ENCODE measurements around the gene DNMBP. TPM values are rescaled to one million over a fixed set of nuclear protein-coding genes. Genes with fewer than 3 reads are reported as not detected.
A peak's percentile ranks its signal among the peaks of the same experiment; 100 is the strongest.
"Not testable (repeated sequence)": the region's sequence is repeated elsewhere in the genome, so short reads cannot be mapped to it uniquely, and the experiment has no call there.

Gene DNMBP
- total RNA-seq, 1 experiment from 2014 or later, result 13.8 TPM

GRCh38 chr10:100011906-100012305 lies 2.2 kb upstream of the DNMBP start:
- not testable (repeated sequence) for H3K4me2 ChIP-seq (ENCODE audit: low read depth, low read length, poor library complexity, severe bottlenecking); H3K9ac ChIP-seq (ENCODE audit: low read length); H3K27ac ChIP-seq (ENCODE audit: low read length); DNase-seq; H3K36me3 ChIP-seq (ENCODE audit: insufficient read depth, low read length); H3K9me2 ChIP-seq (replicated peaks; ENCODE audit: insufficient read depth, low read length); H2AFZ ChIP-seq (ENCODE audit: low read length); H3K4me3 ChIP-seq (ENCODE audit: low read length); H4K20me1 ChIP-seq (ENCODE audit: insufficient read depth, low read depth, low read length); H3K9me3 ChIP-seq (ENCODE audit: low read length); H3K27me3 ChIP-seq (ENCODE audit: low read length)
- H3K4me1 ChIP-seq (ENCODE audit: low read length), result peaks cover 38% of the 10 kb centered on the region
- peaks cover 25% of the 10 kb centered on the region for H3K79me2 ChIP-seq (ENCODE audit: low read length)

GRCh38 chr10:100009283-100009792 lies 409 bp downstream of the DNMBP start:
- peak overlapping the region; percentile 95 for H3K4me3 ChIP-seq (ENCODE audit: low read length)
- peaks cover 46% of the 10 kb centered on the region for H3K4me1 ChIP-seq (ENCODE audit: low read length)
- H3K79me2 ChIP-seq (ENCODE audit: low read length), result peaks cover 51% of the 10 kb centered on the region
- no peaks in the 10 kb centered on the region for H3K9me3 ChIP-seq (ENCODE audit: low read length)
- H3K27ac ChIP-seq (ENCODE audit: low read length), result peak overlapping the region; percentile 74
- peak overlapping the region; percentile 93 for H3K9ac ChIP-seq (ENCODE audit: low read length)
- peak overlapping the region; percentile 89 for H3K4me2 ChIP-seq (ENCODE audit: low read depth, low read length, poor library complexity, severe bottlenecking)
- H4K20me1 ChIP-seq (ENCODE audit: insufficient read depth, low read depth, low read length), result no peaks in the 10 kb centered on the region; the same call in 1 of the 2 replicates
- H3K9me2 ChIP-seq (replicated peaks; ENCODE audit: insufficient read depth, low read length), result no peaks in the 10 kb centered on the region
- H3K27me3 ChIP-seq (ENCODE audit: low read length), result no peaks in the 10 kb centered on the region
- DNase-seq, result peak; percentile 59
- peak overlapping the region; percentile 51; the same call in 1 of the 2 replicates for H2AFZ ChIP-seq (ENCODE audit: low read length)
- H3K36me3 ChIP-seq (ENCODE audit: insufficient read depth, low read length), result no peaks in the 10 kb centered on the region

- Histone ChIP-seq H3K4me3 (ENCODE audit: low read length) (peak overlapping the region; percentile 95), H3K27ac (ENCODE audit: low read length) (peak overlapping the region; percentile 74), H2AFZ (ENCODE audit: low read length) (peak overlapping the region; percentile 51; the same call in 1 of the 2 replicates), H3K36me3 (ENCODE audit: insufficient read depth, low read length) (no peaks in the 10 kb centered on the region), H3K27me3 (ENCODE audit: low read length) (no peaks in the 10 kb centered on the region), H3K4me2 (ENCODE audit: low read depth, low read length, poor library complexity, severe bottlenecking) (peak overlapping the region; percentile 89), H3K79me2 (ENCODE audit: low read length) (peaks cover 55% of the 10 kb centered on the region), H3K9me3 (ENCODE audit: low read length) (no peaks in the 10 kb centered on the region), H4K20me1 (ENCODE audit: insufficient read depth, low read depth, low read length) (no peaks in the 10 kb centered on the region; the same call in 1 of the 2 replicates), H3K9ac (ENCODE audit: low read length) (peak overlapping the region; percentile 93), H3K4me1 (ENCODE audit: low read length) (peaks cover 41% of the 10 kb centered on the region), H3K9me2 (replicated peaks; ENCODE audit: insufficient read depth, low read length) (no peaks in the 10 kb centered on the region)
- no peak for DNase-seq
Observed at GRCh38 chr10:100008708-100009282, 952 bp downstream of the DNMBP start.

GRCh38 chr10:100008142-100008522 lies 1.6 kb downstream of the DNMBP start:
- Histone ChIP-seq H3K9ac (ENCODE audit: low read length) (peak overlapping the region; percentile 93), H3K36me3 (ENCODE audit: insufficient read depth, low read length) (no peaks in the 10 kb centered on the region), H3K4me1 (ENCODE audit: low read length) (peaks cover 35% of the 10 kb centered on the region), H3K27ac (ENCODE audit: low read length) (peak overlapping the region; percentile 74), H3K27me3 (ENCODE audit: low read length) (no peaks in the 10 kb centered on the region), H4K20me1 (ENCODE audit: insufficient read depth, low read depth, low read length) (no peaks in the 10 kb centered on the region; the same call in 1 of the 2 replicates), H2AFZ (ENCODE audit: low read length) (no peak overlapping the region), H3K9me2 (replicated peaks; ENCODE audit: insufficient read depth, low read length) (no peaks in the 10 kb centered on the region), H3K4me3 (ENCODE audit: low read length) (peak overlapping the region; percentile 95), H3K4me2 (ENCODE audit: low read depth, low read length, poor library complexity, severe bottlenecking) (peak overlapping the region; percentile 89), H3K79me2 (ENCODE audit: low read length) (peaks cover 61% of the 10 kb centered on the region), H3K9me3 (ENCODE audit: low read length) (no peaks in the 10 kb centered on the region)
- no peak for DNase-seq

- Histone ChIP-seq H3K4me2 (ENCODE audit: low read depth, low read length, poor library complexity, severe bottlenecking) (peak overlapping the region; percentile 89), H4K20me1 (ENCODE audit: insufficient read depth, low read depth, low read length) (no peaks in the 10 kb centered on the region; the same call in 1 of the 2 replicates), H3K4me1 (ENCODE audit: low read length) (peaks cover 39% of the 10 kb centered on the region), H3K4me3 (ENCODE audit: low read length) (peak overlapping the region; percentile 95), H3K9me2 (replicated peaks; ENCODE audit: insufficient read depth, low read length) (no peaks in the 10 kb centered on the region), H3K79me2 (ENCODE audit: low read length) (peaks cover 68% of the 10 kb centered on the region), H3K9me3 (ENCODE audit: low read length) (no peaks in the 10 kb centered on the region), H2AFZ (ENCODE audit: low read length) (no peak overlapping the region), H3K36me3 (ENCODE audit: insufficient read depth, low read length) (no peaks in the 10 kb centered on the region), H3K9ac (ENCODE audit: low read length) (peak overlapping the region; percentile 93), H3K27ac (ENCODE audit: low read length) (peak overlapping the region; percentile 74), H3K27me3 (ENCODE audit: low read length) (no peaks in the 10 kb centered on the region)
- DNase-seq, result no peak
Observed at GRCh38 chr10:100007231-100008141, 2.3 kb downstream of the DNMBP start.

- peak overlapping the region; percentile 74 for H3K27ac ChIP-seq (ENCODE audit: low read length)
- no peaks in the 10 kb centered on the region for H3K36me3 ChIP-seq (ENCODE audit: insufficient read depth, low read length)
- H3K9ac ChIP-seq (ENCODE audit: low read length), result peak overlapping the region; percentile 19; the same call in 1 of the 2 replicates
- no peaks in the 10 kb centered on the region for H3K9me3 ChIP-seq (ENCODE audit: low read length)
- H2AFZ ChIP-seq (ENCODE audit: low read length), result no peak overlapping the region
- peak overlapping the region; percentile 89 for H3K4me2 ChIP-seq (ENCODE audit: low read depth, low read length, poor library complexity, severe bottlenecking)
- H4K20me1 ChIP-seq (ENCODE audit: insufficient read depth, low read depth, low read length), result no peaks in the 10 kb centered on the region; the same call in 1 of the 2 replicates
- H3K27me3 ChIP-seq (ENCODE audit: low read length), result no peaks in the 10 kb centered on the region
- peaks cover 79% of the 10 kb centered on the region for H3K79me2 ChIP-seq (ENCODE audit: low read length)
- H3K4me3 ChIP-seq (ENCODE audit: low read length), result no peak overlapping the region
- no peak for DNase-seq
- H3K9me2 ChIP-seq (replicated peaks; ENCODE audit: insufficient read depth, low read length), result no peaks in the 10 kb centered on the region
- peaks cover 42% of the 10 kb centered on the region for H3K4me1 ChIP-seq (ENCODE audit: low read length)
Observed at GRCh38 chr10:100006243-100006886, 3.4 kb downstream of the DNMBP start.

- Histone ChIP-seq H3K27me3 (ENCODE audit: low read length) (no peaks in the 10 kb centered on the region), H3K36me3 (ENCODE audit: insufficient read depth, low read length) (no peaks in the 10 kb centered on the region), H3K9ac (ENCODE audit: low read length) (no peak overlapping the region), H2AFZ (ENCODE audit: low read length) (no peak overlapping the region), H3K27ac (ENCODE audit: low read length) (no peak overlapping the region), H4K20me1 (ENCODE audit: insufficient read depth, low read depth, low read length) (no peaks in the 10 kb centered on the region; the same call in 1 of the 2 replicates), H3K9me3 (ENCODE audit: low read length) (no peaks in the 10 kb centered on the region), H3K79me2 (ENCODE audit: low read length) (peaks cover 90% of the 10 kb centered on the region), H3K4me3 (ENCODE audit: low read length) (no peak overlapping the region), H3K4me2 (ENCODE audit: low read depth, low read length, poor library complexity, severe bottlenecking) (no peak overlapping the region), H3K4me1 (ENCODE audit: low read length) (peaks cover 35% of the 10 kb centered on the region), H3K9me2 (replicated peaks; ENCODE audit: insufficient read depth, low read length) (no peaks in the 10 kb centered on the region)
- DNase-seq, result no peak
Observed at GRCh38 chr10:100004805-100005510, 4.8 kb downstream of the DNMBP start.

Measured in Karpas-422 (cell line).